Neuronal stem cell (in vitro differentiated cells): Measurements from ENCODE around the gene ANAPC15.
"Not testable (repeated sequence)": the region's sequence is repeated elsewhere in the genome, so short reads cannot be mapped to it uniquely, and the experiment has no call there.

Experiments used
- DNase-seq: peaks from one replicate; pipeline ENCODE4 v3.0.0-alpha.2; 2013; ENCODE audit warnings: low spot score
- H2AFZ ChIP-seq: one replicate; pipeline ENCODE4 v1.6.1; 2013; ENCODE audit warnings: mild to moderate bottlenecking, low read length, inconsistent platforms
- H2AK5ac ChIP-seq: 2 replicates; pipeline ENCODE4 v1.6.1; 2013; ENCODE audit warnings: low read depth, mild to moderate bottlenecking, inconsistent platforms, low read length, moderate library complexity, mixed read lengths
- H2BK120ac ChIP-seq: 2 replicates; pipeline ENCODE4 v1.6.1; 2013; ENCODE audit warnings: low read depth, mild to moderate bottlenecking, inconsistent platforms, low read length, moderate library complexity, mixed read lengths
- H2BK12ac ChIP-seq: one replicate; pipeline ENCODE4 v1.6.1; 2013; ENCODE audit warnings: low read length, inconsistent platforms
- H2BK15ac ChIP-seq: 2 replicates; pipeline ENCODE4 v1.6.1; 2013; ENCODE audit warnings: mild to moderate bottlenecking, low read length, inconsistent platforms, mixed read lengths
- H2BK5ac ChIP-seq: one replicate; pipeline ENCODE4 v1.6.1; 2013; ENCODE audit warnings: inconsistent platforms, mild to moderate bottlenecking, low read length, moderate library complexity
- H3K14ac ChIP-seq: one replicate; pipeline ENCODE4 v1.6.1; 2013; ENCODE audit warnings: low read length, inconsistent platforms
- H3K18ac ChIP-seq: 2 replicates; pipeline ENCODE4 v1.6.1; 2013; ENCODE audit warnings: low read length, inconsistent platforms
- H3K23ac ChIP-seq: 2 replicates; pipeline ENCODE4 v1.6.1; 2013; ENCODE audit warnings: low read depth, mild to moderate bottlenecking, mixed read lengths, low read length, inconsistent platforms; ENCODE audit not compliant: poor library complexity
- H3K27ac ChIP-seq: replicated peaks from 3 replicates; pipeline ENCODE4 v1.5.1; 2013; ENCODE audit warnings: low read length, inconsistent platforms
- H3K27me3 ChIP-seq, 3 experiments: 2 replicates each; pipeline ENCODE4 v1.6.1; 2013; ENCODE audit warnings: low read length in 3 of 3, mild to moderate bottlenecking in 2 of 3, inconsistent platforms in 1 of 3, low read depth in 1 of 3, mixed read lengths in 1 of 3, moderate library complexity in 1 of 3; ENCODE audit not compliant: control insufficient read depth in 3 of 3, insufficient read depth in 3 of 3
- H3K36me3 ChIP-seq, 2 donors: replicated peaks in 1 of 2; 2 replicates each; pipeline ENCODE4 v1.6.1; 2013; ENCODE audit warnings: low read length in 2 of 2; ENCODE audit not compliant: control insufficient read depth in 2 of 2, insufficient read depth in 2 of 2
- H3K4ac ChIP-seq: 2 replicates; pipeline ENCODE4 v1.6.1; 2013; ENCODE audit warnings: inconsistent platforms, mild to moderate bottlenecking, low read length, moderate library complexity
- H3K4me1 ChIP-seq, 2 donors: 1 replicate in 1 of 2; 2 replicates in 1 of 2; pipeline ENCODE4 v1.6.1; 2013; ENCODE audit warnings: low read length in 2 of 2, low read depth in 1 of 2; ENCODE audit not compliant: control insufficient read depth in 2 of 2, insufficient read depth in 1 of 2
- H3K4me2 ChIP-seq: one replicate; pipeline ENCODE4 v1.6.1; 2013; ENCODE audit warnings: mild to moderate bottlenecking, low read length, inconsistent platforms; ENCODE audit not compliant: insufficient read depth, poor library complexity, severe bottlenecking
- H3K4me3 ChIP-seq, 2 donors: 2 replicates each; pipeline ENCODE4 v1.5.1; 2013; ENCODE audit warnings: low read length in 2 of 2, mild to moderate bottlenecking in 2 of 2, inconsistent platforms in 1 of 2, moderate library complexity in 1 of 2
- H3K79me1 ChIP-seq: one replicate; pipeline ENCODE4 v1.6.1; 2013; ENCODE audit warnings: low read depth, mild to moderate bottlenecking, inconsistent platforms, low read length, moderate library complexity
- H3K9ac ChIP-seq: one replicate; pipeline ENCODE4 v1.6.1; 2013; ENCODE audit warnings: mild to moderate bottlenecking, low read depth, low read length, inconsistent platforms; ENCODE audit not compliant: poor library complexity
- H3K9me3 ChIP-seq, 2 donors: replicated peaks in 1 of 2; 2 replicates each; pipeline versions ENCODE3 to v1.6.1; 2013; ENCODE audit warnings: low read length in 2 of 2, mild to moderate bottlenecking in 2 of 2, inconsistent platforms in 1 of 2, low read depth in 1 of 2, mixed read lengths in 1 of 2, moderate library complexity in 1 of 2; ENCODE audit not compliant: control insufficient read depth in 2 of 2, insufficient read depth in 1 of 2
- H4K8ac ChIP-seq: one replicate; pipeline ENCODE4 v1.6.1; 2013; ENCODE audit warnings: low read depth, mild to moderate bottlenecking, inconsistent platforms, low read length, moderate library complexity
- H4K91ac ChIP-seq: one replicate; pipeline ENCODE4 v1.6.1; 2013; ENCODE audit warnings: low read length, low read depth, mild to moderate bottlenecking, inconsistent platforms; ENCODE audit not compliant: poor library complexity
- WGBS, 2 donors: extraction: QIAGEN DNeasy Blood & Tissue Kit; methylation state at CpG; one replicate each; pipeline ENCODE4 v1.1.7; 2013; ENCODE audit warnings: missing lambda C conversion rate in 2 of 2, mixed read lengths in 1 of 2; ENCODE audit not compliant: insufficient read length in 2 of 2, insufficient replicate concordance in 1 of 2; ENCODE audit errors: extremely low coverage in 2 of 2; 5-methylcytosine and 5-hydroxymethylcytosine counted together

The ANAPC15 gene

DNA sequence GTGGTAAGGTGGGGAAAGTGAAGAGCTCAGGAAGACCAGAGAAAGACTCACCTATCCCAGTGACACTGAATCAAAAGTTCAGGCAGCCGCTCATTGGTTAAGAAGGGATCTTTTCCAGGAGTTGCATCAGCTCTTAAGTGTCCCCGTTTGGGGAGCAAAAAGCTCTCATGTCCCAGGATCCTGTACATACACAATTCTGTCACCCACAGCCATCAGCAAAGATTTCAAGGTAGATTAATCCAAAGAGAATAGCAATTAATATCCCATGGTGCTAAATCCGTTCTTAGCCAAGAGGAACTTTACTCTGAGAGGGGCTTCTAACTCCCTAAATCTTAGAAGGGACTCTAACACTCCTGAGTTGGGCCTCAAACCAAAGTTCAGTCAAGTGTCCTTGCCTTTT lies 42.3 kb upstream of the ANAPC15 start:
- no peak overlapping the region for H2BK120ac ChIP-seq
- H3K4ac ChIP-seq, result no peak overlapping the region
- no peaks in the 10 kb centered on the region for H3K4me1 ChIP-seq
- no peak overlapping the region for H3K27ac ChIP-seq
- H3K9me3 ChIP-seq, result no peaks in the 10 kb centered on the region
- H3K14ac ChIP-seq, result no peak overlapping the region
- H3K18ac ChIP-seq, result no peak overlapping the region
- H3K4me3 ChIP-seq, result no peak overlapping the region
- no peaks in the 10 kb centered on the region for H3K36me3 ChIP-seq
- no peak overlapping the region for H3K9ac ChIP-seq
- no peaks in the 10 kb centered on the region for H3K79me1 ChIP-seq
- H2BK5ac ChIP-seq, result no peak overlapping the region
- no peak overlapping the region for H4K91ac ChIP-seq
- H4K8ac ChIP-seq, result no peak overlapping the region
- H3K4me2 ChIP-seq, result no peak overlapping the region
- no peak overlapping the region for H2AK5ac ChIP-seq
- WGBS, 2 donors, result no CpG with 5 or more reads among the region's 3 CpGs
- no peak overlapping the region for H2BK12ac ChIP-seq
- no peak for DNase-seq
- H3K23ac ChIP-seq, result no peak overlapping the region
- H3K27me3 ChIP-seq, result peaks cover 0 to 6% (median 0%) of the 10 kb centered on the region in 3 experiments
- no peak overlapping the region for H2BK15ac ChIP-seq
- H2AFZ ChIP-seq, result peak overlapping the region; percentile 53

DNA sequence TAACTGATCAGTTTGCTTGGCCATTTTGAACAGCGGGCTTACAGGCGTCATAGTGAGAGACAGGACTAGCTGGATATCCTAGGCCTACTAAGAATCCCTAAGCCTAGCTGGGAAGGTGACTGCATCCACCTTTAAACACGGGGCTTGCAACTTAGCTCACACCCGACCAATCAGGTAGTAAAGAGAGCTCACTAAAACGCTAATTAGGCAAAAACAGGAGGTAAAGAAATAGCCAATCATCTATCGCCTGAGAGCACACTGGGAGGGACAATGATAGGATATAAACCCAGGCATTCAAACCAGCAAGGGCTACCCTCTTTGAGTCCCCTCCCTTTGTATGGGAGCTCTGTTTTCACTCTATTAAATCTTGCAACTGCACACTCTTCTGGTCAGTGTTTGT lies 41.4 kb upstream of the ANAPC15 start:
- not testable (repeated sequence) for H2BK15ac ChIP-seq, H3K4me3 ChIP-seq, H4K8ac ChIP-seq, H2AFZ ChIP-seq, H3K23ac ChIP-seq, H3K79me1 ChIP-seq, H3K4ac ChIP-seq, H2AK5ac ChIP-seq, H3K4me1 ChIP-seq, H3K36me3 ChIP-seq, H3K9me3 ChIP-seq, H3K9ac ChIP-seq, H2BK5ac ChIP-seq, H2BK12ac ChIP-seq, H3K27ac ChIP-seq, H3K27me3 ChIP-seq, H3K14ac ChIP-seq, H3K18ac ChIP-seq, H2BK120ac ChIP-seq, H4K91ac ChIP-seq, H3K4me2 ChIP-seq, DNase-seq
- WGBS, 2 donors, result no CpG with 5 or more reads among the region's 6 CpGs

DNA sequence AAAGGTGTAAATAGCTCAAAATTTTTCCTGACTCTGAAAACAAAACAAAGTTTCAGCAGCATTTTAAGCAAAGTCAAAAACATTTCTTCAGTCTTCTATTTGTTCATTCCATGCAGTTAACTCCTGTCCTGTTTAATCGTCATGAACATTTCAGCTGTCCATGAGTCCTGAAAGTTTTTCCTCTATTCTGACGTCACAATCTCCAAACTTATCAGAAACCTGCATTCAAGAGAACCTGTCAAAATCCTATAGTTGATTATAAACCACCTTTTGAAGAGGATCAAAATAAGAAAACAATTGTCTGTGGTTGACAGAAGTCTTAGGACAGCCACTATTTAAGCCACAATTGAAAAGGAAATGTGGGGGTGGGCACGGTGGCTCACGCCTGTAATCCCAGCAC lies 38.4 kb upstream of the ANAPC15 start:
- H2BK5ac ChIP-seq, result no peak overlapping the region
- no peak overlapping the region for H2AK5ac ChIP-seq
- no peak overlapping the region for H3K4ac ChIP-seq
- H3K36me3 ChIP-seq, result no peaks in the 10 kb centered on the region
- no peak overlapping the region for H2BK15ac ChIP-seq
- no peak overlapping the region for H3K9ac ChIP-seq
- H3K4me3 ChIP-seq, result no peak overlapping the region
- no peak overlapping the region for H4K8ac ChIP-seq
- no peak overlapping the region for H3K14ac ChIP-seq
- no peak overlapping the region for H2BK120ac ChIP-seq
- no peak overlapping the region for H3K23ac ChIP-seq
- H4K91ac ChIP-seq, result no peak overlapping the region
- no peak overlapping the region for H2AFZ ChIP-seq
- DNase-seq, result no peak
- H3K27me3 ChIP-seq, result no peaks in the 10 kb centered on the region
- no peak overlapping the region for H2BK12ac ChIP-seq
- no peaks in the 10 kb centered on the region for H3K9me3 ChIP-seq
- H3K27ac ChIP-seq, result no peak overlapping the region
- no peaks in the 10 kb centered on the region for H3K4me1 ChIP-seq
- no peaks in the 10 kb centered on the region for H3K79me1 ChIP-seq
- H3K18ac ChIP-seq, result no peak overlapping the region
- no peak overlapping the region for H3K4me2 ChIP-seq
- WGBS, 2 donors, result no CpG with 5 or more reads among the region's 4 CpGs

DNA sequence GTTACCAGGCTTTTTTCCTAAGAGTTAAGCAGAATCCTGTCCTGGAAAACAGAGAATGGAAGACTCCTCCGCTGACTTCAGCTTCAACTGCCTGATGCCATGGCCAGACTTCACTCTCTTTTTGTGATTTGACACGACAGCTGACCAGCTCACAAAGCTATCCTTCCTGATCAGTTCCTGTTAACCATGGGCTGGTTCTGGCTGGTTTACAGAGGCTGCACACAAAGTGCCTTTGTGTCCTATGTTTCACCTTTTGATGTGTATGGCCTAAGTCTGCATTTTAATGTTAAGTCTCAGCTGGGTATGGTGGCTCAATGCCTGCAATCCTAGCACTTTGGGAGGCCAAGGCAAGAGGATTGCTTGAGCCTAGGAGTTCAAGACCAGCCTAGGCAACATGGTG lies 34.1 kb upstream of the ANAPC15 start:
- Histone ChIP-seq H3K4ac (no peak overlapping the region), H4K8ac (no peak overlapping the region), H3K27ac (no peak overlapping the region), H3K4me2 (no peak overlapping the region), H3K36me3 (no peaks in the 10 kb centered on the region), H3K79me1 (no peaks in the 10 kb centered on the region), H3K9ac (no peak overlapping the region), H3K18ac (no peak overlapping the region), H3K23ac (no peak overlapping the region), H2AFZ (peak overlapping the region; percentile 42), H2AK5ac (no peak overlapping the region), H3K4me1 (no peaks in the 10 kb centered on the region), H2BK120ac (no peak overlapping the region), H2BK15ac (no peak overlapping the region), H3K14ac (no peak overlapping the region), H2BK12ac (no peak overlapping the region), H3K9me3 (no peaks in the 10 kb centered on the region), H2BK5ac (no peak overlapping the region), H3K4me3 (no peak overlapping the region), H4K91ac (no peak overlapping the region), H3K27me3 (no peaks in the 10 kb centered on the region)
- WGBS, 2 donors, result no CpG with 5 or more reads among the region's 2 CpGs
- no peak for DNase-seq
